GM20000 (cell line): Measurements from ENCODE around the gene NCKAP1.
"Not testable (repeated sequence)": the region's sequence is repeated elsewhere in the genome, so short reads cannot be mapped to it uniquely, and the experiment has no call there.

Experiments
- DNase-seq: peaks from one replicate; pipeline ENCODE4 v3.0.0; 2012; ENCODE audit warnings: low spot score
- CTCF ChIP-seq: IDR thresholded peaks from 2 replicates; pipeline ENCODE4 v1.5.1; 2012; ENCODE audit warnings: mild to moderate bottlenecking, control low read depth; ENCODE audit errors: extremely low read depth, missing control alignments

NCKAP1 gene

GRCh38 chr2:182982941-182983340 is 55.3 kb downstream of the NCKAP1 start:
- TF ChIP-seq CTCF = no peak
- no peak for DNase-seq

GRCh38 chr2:182981475-182981874 is 56.8 kb downstream of the NCKAP1 start:
- not testable (repeated sequence) for DNase-seq

GRCh38 chr2:182980652-182981051 is 57.6 kb downstream of the NCKAP1 start:
- DNase-seq = no peak
- TF ChIP-seq CTCF = no peak

GRCh38 chr2:182980115-182980514 is 58.1 kb downstream of the NCKAP1 start:
- no peak for TF ChIP-seq CTCF
- DNase-seq = peak; percentile 32

- no peak for TF ChIP-seq CTCF
- no peak for DNase-seq
These were observed 60.8 kb downstream of the NCKAP1 start for GRCh38 chr2:182977463-182977862.

GRCh38 chr2:182973441-182974352 is 64.6 kb downstream of the NCKAP1 start:
- DNase-seq = no peak
- TF ChIP-seq CTCF = no peak

GRCh38 chr2:182972548-182972942 is 65.7 kb downstream of the NCKAP1 start:
- DNase-seq = no peak
- no peak for TF ChIP-seq CTCF

- DNase-seq = no peak
- TF ChIP-seq CTCF = no peak
These were observed 66.3 kb downstream of the NCKAP1 start for GRCh38 chr2:182971820-182972547.
